HFFc6 (cell line): ENCODE measurements around the gene TALDO1. TPM values are rescaled to one million over a fixed set of nuclear protein-coding genes. Genes with fewer than 3 reads are reported as not detected.

Experiments used
- DNase-seq: peaks from one replicate; pipeline ENCODE4 v3.0.0-alpha.2; 2018
- H3K27ac Mint-ChIP-seq: 2 replicates; pipeline ENCODE4 v1.8.0; 2020; ENCODE audit warnings: mild to moderate bottlenecking, mixed read lengths
- H3K27me3 Mint-ChIP-seq: 2 replicates; pipeline ENCODE4 v1.8.0; 2021; ENCODE audit warnings: mild to moderate bottlenecking, moderate library complexity, mixed read lengths; ENCODE audit not compliant: insufficient read depth
- H3K36me3 Mint-ChIP-seq: 2 replicates; pipeline ENCODE4 v1.8.0; 2021; ENCODE audit warnings: low read depth, mixed read lengths
- H3K4me1 Mint-ChIP-seq: 2 replicates; pipeline ENCODE4 v1.8.0; 2020; ENCODE audit warnings: low read depth, mixed read lengths
- H3K4me3 Mint-ChIP-seq: 2 replicates; pipeline ENCODE4 v1.8.0; 2020; ENCODE audit warnings: mild to moderate bottlenecking, moderate library complexity, mixed read lengths
- H3K9me3 Mint-ChIP-seq: 2 replicates; pipeline ENCODE4 v1.8.0; 2020; ENCODE audit warnings: mild to moderate bottlenecking, mixed read lengths
- total RNA-seq, 6 experiments: library from RNA; stranded (reverse); fragmentation: NEBNext Ultra II Directional; extraction: Animal tissue kit (Norgen Biotek cat#: 25700); gene quantifications; 2 replicates in 1 of 6; 3 replicates in 5 of 6; pipeline ENCODE4 v1.2.3, GENCODE V29; 2021
- TF ChIP-seq, protein P1 (sequence below): fragments of 200-600 bp; sonication (generic); IDR thresholded peaks from 2 replicates; pipeline ENCODE4 v1.5.0; 2021; ENCODE audit warnings: antibody characterized with exemption, mild to moderate bottlenecking

TALDO1 gene
- total RNA-seq, 6 experiments from 2014 or later = 230 to 351 (median 300) TPM

- Mint-ChIP-seq H3K4me1 (peaks cover 5% of the 10 kb centered on the region; the same call in 1 of the 2 replicates), H3K4me3 (peak overlapping the region; percentile 66), H3K27ac (no peak overlapping the region), H3K9me3 (no peaks in the 10 kb centered on the region), H3K27me3 (no peaks in the 10 kb centered on the region; the same call in 1 of the 2 replicates), H3K36me3 (no peaks in the 10 kb centered on the region)
- DNase-seq = no peak
- TF ChIP-seq, protein P1, sequence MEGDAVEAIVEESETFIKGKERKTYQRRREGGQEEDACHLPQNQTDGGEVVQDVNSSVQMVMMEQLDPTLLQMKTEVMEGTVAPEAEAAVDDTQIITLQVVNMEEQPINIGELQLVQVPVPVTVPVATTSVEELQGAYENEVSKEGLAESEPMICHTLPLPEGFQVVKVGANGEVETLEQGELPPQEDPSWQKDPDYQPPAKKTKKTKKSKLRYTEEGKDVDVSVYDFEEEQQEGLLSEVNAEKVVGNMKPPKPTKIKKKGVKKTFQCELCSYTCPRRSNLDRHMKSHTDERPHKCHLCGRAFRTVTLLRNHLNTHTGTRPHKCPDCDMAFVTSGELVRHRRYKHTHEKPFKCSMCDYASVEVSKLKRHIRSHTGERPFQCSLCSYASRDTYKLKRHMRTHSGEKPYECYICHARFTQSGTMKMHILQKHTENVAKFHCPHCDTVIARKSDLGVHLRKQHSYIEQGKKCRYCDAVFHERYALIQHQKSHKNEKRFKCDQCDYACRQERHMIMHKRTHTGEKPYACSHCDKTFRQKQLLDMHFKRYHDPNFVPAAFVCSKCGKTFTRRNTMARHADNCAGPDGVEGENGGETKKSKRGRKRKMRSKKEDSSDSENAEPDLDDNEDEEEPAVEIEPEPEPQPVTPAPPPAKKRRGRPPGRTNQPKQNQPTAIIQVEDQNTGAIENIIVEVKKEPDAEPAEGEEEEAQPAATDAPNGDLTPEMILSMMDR = no peak
Observed at GRCh38 chr11:788953-789940, 42.0 kb downstream of the TALDO1 start.

DNA sequence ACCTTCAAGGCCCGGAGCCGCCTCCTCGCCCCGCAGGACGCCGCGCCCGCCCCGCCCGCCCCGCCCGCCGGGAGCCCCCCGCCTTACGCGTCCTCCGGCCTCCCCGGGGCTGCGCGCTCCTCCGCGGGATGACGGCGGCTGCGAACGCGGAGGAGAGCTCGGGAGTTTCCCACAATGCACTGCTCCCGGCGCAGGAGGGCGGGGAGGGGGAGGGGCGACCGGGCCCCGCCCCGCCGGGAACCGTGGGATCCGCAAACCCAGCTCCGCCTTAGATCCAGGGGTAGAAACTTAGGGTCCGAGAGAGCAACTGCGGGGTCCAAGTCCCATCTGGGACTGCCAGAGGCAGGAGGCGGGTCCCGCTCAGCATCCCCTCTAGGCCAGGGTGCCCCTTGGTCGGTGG is 42.7 kb downstream of the TALDO1 start, which contains the start of gene CEND1:
Gene CEND1 (minus strand): TSS at position 148 of the 400 bp plus-strand sequence. CDS start 1,514 bp downstream, outside the sequence.
- Mint-ChIP-seq H3K9me3 (no peaks in the 10 kb centered on the region), H3K4me1 (peaks cover 5% of the 10 kb centered on the region; the same call in 1 of the 2 replicates), H3K4me3 (peak within 1 kb of the TSS; percentile 66), H3K27ac (peak within 1 kb of the TSS; percentile 59), H3K36me3 (no peaks in the 10 kb centered on the region), H3K27me3 (no peaks in the 10 kb centered on the region; the same call in 1 of the 2 replicates)
- DNase-seq = peak; percentile 18
- TF ChIP-seq, protein P1 = no peak

GRCh38 chr11:790721-791564 is 43.7 kb downstream of the TALDO1 start:
- peak overlapping the region; percentile 59 for H3K27ac Mint-ChIP-seq
- peaks cover under 1% of the 10 kb centered on the region; the same call in 1 of the 2 replicates for H3K27me3 Mint-ChIP-seq
- H3K4me3 Mint-ChIP-seq = peak overlapping the region; percentile 41
- TF ChIP-seq, protein P1 = no peak
- peaks cover 5% of the 10 kb centered on the region; the same call in 1 of the 2 replicates for H3K4me1 Mint-ChIP-seq
- no peaks in the 10 kb centered on the region for H3K9me3 Mint-ChIP-seq
- no peaks in the 10 kb centered on the region for H3K36me3 Mint-ChIP-seq
- peak; percentile 22 for DNase-seq

DNA sequence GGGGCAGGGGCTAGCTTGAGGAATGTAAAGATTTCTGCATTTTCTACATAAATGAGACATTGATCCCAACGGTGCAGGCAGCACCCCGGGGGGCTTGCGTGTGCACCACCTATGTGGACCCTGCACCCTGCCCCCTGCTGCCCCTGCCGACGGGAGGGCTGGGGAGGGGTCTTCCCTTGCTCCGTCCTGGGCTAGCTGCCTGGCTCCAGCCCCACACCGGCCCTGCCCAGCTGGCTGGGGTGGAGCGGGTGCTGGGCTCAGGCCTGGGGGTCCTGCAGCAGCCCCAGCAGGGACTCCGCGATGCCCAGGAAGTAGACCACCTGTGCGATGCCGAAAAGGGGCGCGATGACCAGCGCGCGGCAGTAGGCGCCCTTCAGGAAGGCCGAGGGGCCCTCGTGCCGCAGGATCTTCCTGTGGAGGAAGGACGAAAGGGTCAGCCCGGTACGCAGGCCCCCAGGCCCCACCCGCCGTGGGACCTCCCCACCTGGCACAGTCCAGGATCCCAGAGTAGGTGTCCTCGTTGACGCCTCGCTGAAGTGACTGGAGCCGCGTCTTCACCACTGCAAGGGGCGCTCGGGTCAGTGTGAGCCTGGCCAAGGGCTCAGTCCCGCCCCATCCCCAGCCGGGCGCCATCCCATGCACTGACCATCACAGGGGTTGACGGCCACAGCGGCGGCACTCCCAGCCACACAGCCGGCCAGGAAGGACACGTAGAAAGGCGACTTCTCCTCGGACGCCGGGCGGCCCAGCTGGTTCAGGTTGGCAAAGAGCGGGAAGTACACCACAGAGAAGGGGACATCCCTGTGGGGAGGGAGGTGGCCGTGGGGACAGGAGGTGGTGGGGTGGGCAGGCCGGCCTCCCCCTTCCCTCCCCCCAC is 44.6 kb downstream of the TALDO1 start:
- Mint-ChIP-seq H3K4me1 (peaks cover 15% of the 10 kb centered on the region), H3K4me3 (no peak overlapping the region)

More for the DNA sequence above, 44.6 kb downstream of the TALDO1 start:
- Mint-ChIP-seq H3K27me3 (peaks cover 2% of the 10 kb centered on the region; the same call in 1 of the 2 replicates), H3K36me3 (no peaks in the 10 kb centered on the region), H3K9me3 (no peaks in the 10 kb centered on the region), H3K27ac (no peak overlapping the region)
- no peak for DNase-seq
- TF ChIP-seq, protein P1 = no peak
